ENCODE measurements around the gene CADPS2. TPM values are rescaled to one million over a fixed set of nuclear protein-coding genes. Genes with fewer than 3 reads are reported as not detected.
A peak's percentile ranks its signal among the peaks of the same experiment; 100 is the strongest.

The CADPS2 gene
- total and polyA plus RNA-seq, 2 of the 8 experiments (the other 6 are each of a cell fraction or from before 2014, with no cell fraction given), result 8.9 to 22.3 TPM

DNA sequence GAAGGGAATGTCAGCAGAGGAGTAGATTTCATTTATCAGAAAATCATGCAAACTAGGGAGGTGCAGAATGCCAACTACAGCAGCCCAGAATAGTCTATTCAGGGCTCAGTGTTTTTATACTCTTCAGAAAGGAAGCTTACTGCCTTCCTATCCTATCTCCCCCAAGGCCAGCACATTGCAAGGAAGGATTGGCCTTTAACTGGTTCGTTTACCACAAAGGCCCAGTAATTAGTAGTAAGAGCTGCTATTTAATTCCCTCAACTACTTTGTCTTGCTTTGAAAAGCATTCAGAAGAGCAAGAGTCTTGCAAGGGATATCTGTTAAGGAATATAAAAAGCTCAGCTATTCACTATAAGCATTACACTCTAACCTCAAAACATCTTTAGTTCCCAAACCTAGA, 97.1 kb downstream of the CADPS2 start:
- ChIA-PET POLR2A (ENCODE audit: partially characterized antibody) (interaction anchor here (1.0 kb wide), 1 partner anchor 45 kb away, joined by 3 read pairs; no protein-coding TSS in a partner anchor), CTCF (ENCODE audit: partially characterized antibody) (interaction anchor here (0.7 to 1.6 kb wide), 3 partner anchors 12 to 369 kb away, joined by 3 to 4 read pairs (median 3); no protein-coding TSS in a partner anchor)
- no peak overlapping the region for H2BK12ac ChIP-seq (ENCODE audit: low read depth, low read length)
- H3K9me3 ChIP-seq (ENCODE audit: insufficient read depth in 2 of 2, low read depth in 1 of 2, low read length in 1 of 2), result no peaks in the 10 kb centered on the region
- H2AFZ ChIP-seq (ENCODE audit: low read length), result no peak overlapping the region
- no peaks in the 10 kb centered on the region for H3K23me2 ChIP-seq (ENCODE audit: low read depth, low read length)
- H2AK5ac ChIP-seq (ENCODE audit: low read depth, low read length), result no peak overlapping the region
- no peak overlapping the region for H3K14ac ChIP-seq (ENCODE audit: insufficient read length)
- H3K79me1 ChIP-seq (ENCODE audit: low read depth, low read length), result no peaks in the 10 kb centered on the region
- H3K79me2 ChIP-seq (ENCODE audit: control insufficient read depth in 1 of 2, insufficient read depth in 2 of 2, low read length in 2 of 2), result no peaks in the 10 kb centered on the region
- H2BK20ac ChIP-seq (ENCODE audit: low read length), result no peak overlapping the region
- no peak overlapping the region for H3K56ac ChIP-seq (replicated peaks; ENCODE audit: insufficient read length, low read depth, low read length)
- no peak for DNase-seq (ENCODE audit: low read depth in 1 of 2, low spot score in 2 of 2)
- H3K9ac ChIP-seq (replicated peaks in 1 of 4; ENCODE audit: extremely low read depth in 1 of 4, low read depth in 3 of 4, low read length in 3 of 4), result no peak overlapping the region
- H3K4ac ChIP-seq (replicated peaks; ENCODE audit: insufficient read length, low read depth, low read length), result no peak overlapping the region
- no peaks in the 10 kb centered on the region for H3K36me3 ChIP-seq (ENCODE audit: control insufficient read depth in 2 of 4, insufficient read depth in 4 of 4, low read length in 3 of 4)
- no peaks in the 10 kb centered on the region for H3K27me3 ChIP-seq (replicated peaks in 1 of 4; ENCODE audit: control insufficient read depth in 3 of 4, extremely low read depth in 1 of 4, insufficient read depth in 3 of 4, low read length in 3 of 4)
- no peak overlapping the region for H3K23ac ChIP-seq (ENCODE audit: insufficient read length)
- no peak overlapping the region for H3K4me3 ChIP-seq (ENCODE audit: extremely low read depth in 1 of 4, insufficient read depth in 2 of 4, low read depth in 3 of 4, low read length in 4 of 4)
- H3K4me1 ChIP-seq (replicated peaks in 1 of 4; ENCODE audit: control insufficient read depth in 3 of 4, insufficient read depth in 4 of 4, low read length in 3 of 4), result peaks cover 1 to 13% (median 12%) of the 10 kb centered on the region in 4 experiments; a peak in 5 of 7 replicates
- H2BK120ac ChIP-seq (replicated peaks; ENCODE audit: low read depth, low read length), result no peak overlapping the region
- no peak overlapping the region for H3K27ac ChIP-seq (ENCODE audit: low read depth, low read length)
- WGBS, 2 experiments (ENCODE audit: extremely low coverage in 1 of 2, insufficient coverage in 1 of 2, insufficient read length in 1 of 2, insufficient replicate concordance in 2 of 2, low coverage in 1 of 2, low lambda C conversion rate in 2 of 2, missing lambda C conversion rate in 1 of 2), result 78% methylated on average over 1 of the region's 1 CpG; no CpG with 5 or more reads in 1 of the 2 experiments
- H4K8ac ChIP-seq (ENCODE audit: extremely low read depth, insufficient read depth, low read length), result no peak overlapping the region
- peak; percentile 19 for FAIRE-seq
- H2BK5ac ChIP-seq (ENCODE audit: low read depth, low read length), result no peak overlapping the region
- no peaks in the 10 kb centered on the region for H4K20me1 ChIP-seq (replicated peaks in 1 of 2; ENCODE audit: control insufficient read depth in 1 of 2, insufficient read depth in 2 of 2, low read length in 2 of 2)
- no peak overlapping the region for H4K91ac ChIP-seq (replicated peaks; ENCODE audit: insufficient read length, low read length)
- H3K18ac ChIP-seq (ENCODE audit: extremely low read depth, low read length), result no peak overlapping the region
- H3K4me2 ChIP-seq (ENCODE audit: insufficient read depth in 1 of 2, low read depth in 2 of 2, low read length in 2 of 2), result no peak overlapping the region
- no peak overlapping the region for H2BK15ac ChIP-seq (ENCODE audit: low read length)
- no peak overlapping the region for H4K5ac ChIP-seq (ENCODE audit: insufficient read length, low read depth, low read length)
- no peak for TF ChIP-seq SIN3A (conservative IDR thresholded peaks at IDR 0.05 in 1 of 2, IDR thresholded peaks at IDR 0.05 in 1 of 2; ENCODE audit: low read depth in 1 of 2, low read length in 2 of 2)
- TF ChIP-seq SP1 (IDR thresholded peaks at IDR 0.05; ENCODE audit: low read depth, low read length), result no peak
- TF ChIP-seq KDM5A (IDR thresholded peaks at IDR 0.05; ENCODE audit: low read length), result no peak
- no peak for TF ChIP-seq KDM4A (IDR thresholded peaks at IDR 0.05; ENCODE audit: low read depth, low read length, severe bottlenecking)
- TF ChIP-seq EZH2 (IDR thresholded peaks at IDR 0.05; ENCODE audit: low read depth, low read length, severe bottlenecking), result no peak
- no peak for TF ChIP-seq USF2 (IDR thresholded peaks at IDR 0.05; ENCODE audit: low read length)
- TF ChIP-seq ZNF274 (IDR thresholded peaks at IDR 0.05; ENCODE audit: borderline replicate concordance, extremely low read depth, low read length), result no peak
- TF ChIP-seq SIX5 (IDR thresholded peaks at IDR 0.05; ENCODE audit: low read depth, low read length), result no peak
- no peak for TF ChIP-seq ASH2L (IDR thresholded peaks at IDR 0.05; ENCODE audit: low read length)
- TF ChIP-seq JUND (IDR thresholded peaks at IDR 0.05; ENCODE audit: low read length), result no peak
- no peak for TF ChIP-seq SUZ12 (IDR thresholded peaks at IDR 0.05; ENCODE audit: low read length)
- no peak for TF ChIP-seq FOSL1 (IDR thresholded peaks at IDR 0.05; ENCODE audit: insufficient read depth, low read depth, low read length)
- no peak for TF ChIP-seq TCF12 (IDR thresholded peaks at IDR 0.05; ENCODE audit: low read depth, low read length)

All from H1 (cell line).